ENCODE data around the gene HSPBAP1. TPM values are rescaled to one million over a fixed set of nuclear protein-coding genes. Genes with fewer than 3 reads are reported as not detected.

HSPBAP1 gene
- 8.9 and 9.8 TPM in 2 replicates for total RNA-seq (2021)
- long read RNA-seq, transcript HSPBAP1-201 (8 exons, 1,953 nt): major isoform, 73 of 89 reads
- long read RNA-seq, partial matches to known transcripts: 1 of 89 reads
- long read RNA-seq, other reads (novel, unspliced or antisense): 15 of 89 reads

DNA sequence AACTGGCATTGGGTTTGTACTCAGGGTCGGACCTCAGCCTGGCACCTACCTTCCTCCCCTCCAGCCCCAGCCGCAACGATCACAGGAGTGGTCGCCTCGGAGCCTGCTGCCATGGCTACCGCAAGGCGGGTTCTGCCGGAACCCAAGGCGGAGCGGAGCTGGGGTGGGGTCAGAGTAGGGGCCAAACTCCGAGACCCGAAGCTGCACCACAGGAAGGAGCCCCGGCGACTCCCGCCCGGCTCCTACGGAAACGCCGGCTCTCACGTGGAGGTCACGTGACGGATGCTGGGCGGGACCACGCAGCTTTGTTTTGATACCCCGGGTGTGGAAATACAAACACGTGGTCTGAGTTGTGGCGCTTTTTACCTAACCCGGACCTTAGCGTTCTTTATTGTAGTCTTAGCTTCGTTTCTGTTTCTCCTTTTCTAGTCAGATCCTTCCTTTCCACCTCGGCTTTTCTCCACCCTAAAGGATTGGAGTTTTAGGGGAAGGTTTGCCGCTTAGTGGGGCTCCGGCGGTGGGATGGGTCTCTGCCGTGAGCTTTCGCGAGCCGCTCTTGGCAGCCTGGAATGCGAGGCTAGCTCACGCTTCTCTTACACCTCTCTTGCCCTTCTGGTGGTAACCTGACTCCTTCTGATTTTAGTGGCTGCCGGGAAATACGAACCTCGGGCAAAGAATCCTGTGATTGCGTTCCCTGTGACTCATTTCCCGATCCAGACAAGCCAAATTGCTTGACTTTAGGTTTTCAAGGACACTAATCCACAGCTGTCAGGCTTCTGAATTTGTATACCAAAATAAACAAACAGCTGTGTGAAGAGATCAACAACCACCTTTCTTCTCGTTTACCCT is at the start of gene HSPBAP1:
Gene HSPBAP1 (minus strand): TSS at position 264 of the 849 bp plus-strand sequence. CDS start 151 bp downstream, at position 113.
- Histone ChIP-seq H3K18ac (ENCODE audit: insufficient read length, low read depth, low read length) (peak within 1 kb of the TSS; percentile 61), H3K23ac (ENCODE audit: insufficient read length, low read depth, low read length) (no peak within 1 kb of the TSS), H2BK5ac (ENCODE audit: insufficient read length, low read length) (no peak within 1 kb of the TSS), H2AK5ac (ENCODE audit: insufficient read length, low read length) (no peak within 1 kb of the TSS), H3K4me2 (ENCODE audit: insufficient read depth, insufficient read length, low read length) (peak within 1 kb of the TSS; percentile 44), H3K79me1 (ENCODE audit: insufficient read depth, low read depth, low read length, poor library complexity, severe bottlenecking) (no peaks in the 10 kb centered on the region), H3K27me3 (ENCODE audit: insufficient read depth, low read length) (peaks cover 4% of the 10 kb centered on the region; the same call in 1 of the 2 replicates), H4K20me1 (ENCODE audit: control insufficient read depth, insufficient read depth, insufficient read length) (no peaks in the 10 kb centered on the region), H2BK120ac (ENCODE audit: low read depth, low read length, poor library complexity, severe bottlenecking) (no peak within 1 kb of the TSS), H4K91ac (ENCODE audit: insufficient read length, low read depth, low read length) (no peak within 1 kb of the TSS), H3K27ac (ENCODE audit: insufficient read length, low read depth, low read length) (peak within 1 kb of the TSS; percentile 42), H3K9ac (ENCODE audit: extremely low read depth, insufficient read length, low read length) (peak within 1 kb of the TSS; percentile 78), H3K79me2 (ENCODE audit: insufficient read depth, low read length) (peaks cover under 1% of the 10 kb centered on the region; the same call in 1 of the 2 replicates), H4K5ac (ENCODE audit: insufficient read length, low read depth, low read length) (no peak within 1 kb of the TSS), H3T11ph (ENCODE audit: low read length) (no peak within 1 kb of the TSS), H3K56ac (ENCODE audit: insufficient read length, low read depth, low read length) (no peak within 1 kb of the TSS), H2BK15ac (ENCODE audit: low read depth, low read length) (no peak within 1 kb of the TSS), H3K14ac (ENCODE audit: insufficient read depth, low read length) (peak within 1 kb of the TSS; percentile 72; the same call in 1 of the 2 replicates), H2BK20ac (ENCODE audit: low read depth, low read length, poor library complexity, severe bottlenecking) (no peak within 1 kb of the TSS), H2AFZ (ENCODE audit: low read length) (no peak within 1 kb of the TSS), H2BK12ac (ENCODE audit: insufficient read length, low read depth, low read length) (peak within 1 kb of the TSS; percentile 16), H3K23me2 (ENCODE audit: insufficient read length, low read depth, low read length, poor library complexity, severe bottlenecking) (peaks cover 6% of the 10 kb centered on the region), H4K8ac (replicated peaks; ENCODE audit: insufficient read length, low read depth, low read length) (no peak within 1 kb of the TSS), H3K4ac (ENCODE audit: low read depth, low read length) (no peak within 1 kb of the TSS), H3K4me1 (ENCODE audit: insufficient read depth, low read length) (no peaks in the 10 kb centered on the region), H3K9me3 (ENCODE audit: control insufficient read depth, low read depth, low read length) (no peaks in the 10 kb centered on the region)
- no peak for TF ChIP-seq CTCF (conservative IDR thresholded peaks at IDR 0.05)
- Mint-ChIP-seq H3K4me3 (peak within 1 kb of the TSS in 1 of 2 experiments; percentile 87; a peak in 3 of 5 replicates), H3K4me1 (peaks cover 20 to 24% of the 10 kb centered on the region in 2 experiments), H3K9me3 (no peaks in the 10 kb centered on the region), H3K36me3 (ENCODE audit: insufficient read depth in 1 of 3, low read depth in 3 of 3) (no peaks in the 10 kb centered on the region), H3K27me3 (ENCODE audit: low read depth) (peaks cover 15% of the 10 kb centered on the region), H3K27ac (peak within 1 kb of the TSS; percentile 98 to 100 (median 99))
- DNase-seq: peak; percentile 96
- WGBS (ENCODE audit: extremely low coverage, insufficient read length, low lambda C conversion rate): no CpG with 5 or more reads among the region's 46 CpGs

Measured in H9 (cell line).